Measurements from ENCODE around the gene GPR137.

DNA sequence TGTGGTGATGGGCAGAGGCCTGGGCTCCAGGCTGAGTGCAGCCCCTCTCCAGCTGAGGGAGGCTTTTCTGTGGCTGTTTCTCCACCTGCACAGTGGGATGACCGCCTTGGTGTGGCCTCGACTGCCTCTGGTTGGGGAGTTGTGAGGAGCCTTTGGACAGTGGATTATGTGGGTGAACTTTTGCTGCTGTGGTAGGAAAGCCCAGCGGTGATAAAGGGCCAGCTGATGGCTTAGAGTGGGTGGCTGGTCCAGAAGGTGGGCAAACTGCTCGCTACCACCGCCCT is 18.3 kb downstream of the GPR137 start:
- TF ChIP-seq POLR2A (IDR thresholded peaks at IDR 0.05): no peak
- TF ChIP-seq, protein P1, sequence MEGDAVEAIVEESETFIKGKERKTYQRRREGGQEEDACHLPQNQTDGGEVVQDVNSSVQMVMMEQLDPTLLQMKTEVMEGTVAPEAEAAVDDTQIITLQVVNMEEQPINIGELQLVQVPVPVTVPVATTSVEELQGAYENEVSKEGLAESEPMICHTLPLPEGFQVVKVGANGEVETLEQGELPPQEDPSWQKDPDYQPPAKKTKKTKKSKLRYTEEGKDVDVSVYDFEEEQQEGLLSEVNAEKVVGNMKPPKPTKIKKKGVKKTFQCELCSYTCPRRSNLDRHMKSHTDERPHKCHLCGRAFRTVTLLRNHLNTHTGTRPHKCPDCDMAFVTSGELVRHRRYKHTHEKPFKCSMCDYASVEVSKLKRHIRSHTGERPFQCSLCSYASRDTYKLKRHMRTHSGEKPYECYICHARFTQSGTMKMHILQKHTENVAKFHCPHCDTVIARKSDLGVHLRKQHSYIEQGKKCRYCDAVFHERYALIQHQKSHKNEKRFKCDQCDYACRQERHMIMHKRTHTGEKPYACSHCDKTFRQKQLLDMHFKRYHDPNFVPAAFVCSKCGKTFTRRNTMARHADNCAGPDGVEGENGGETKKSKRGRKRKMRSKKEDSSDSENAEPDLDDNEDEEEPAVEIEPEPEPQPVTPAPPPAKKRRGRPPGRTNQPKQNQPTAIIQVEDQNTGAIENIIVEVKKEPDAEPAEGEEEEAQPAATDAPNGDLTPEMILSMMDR (IDR thresholded peaks at IDR 0.05): no peak

All from thyroid gland (tissue), 4 donors.